ENCODE data around the gene CDH9.
"Not testable (repeated sequence)": the region's sequence is repeated elsewhere in the genome, so short reads cannot be mapped to it uniquely, and the experiment has no call there.

GRCh38 chr5:26852450-26852849 is 185.9 kb downstream of the CDH9 start:
- not testable (repeated sequence) for TF ChIP-seq CTCF (IDR thresholded peaks at IDR 0.05; ENCODE audit: insufficient read depth, low read length, poor library complexity, severe bottlenecking); EZH2phosphoT487 (conservative IDR thresholded peaks at IDR 0.05; ENCODE audit: low read length)

Data from SU-DHL-6 (cell line).